Esophagus squamous epithelium (tissue), 5 donors: ENCODE results near the gene CPN2. TPM values are rescaled to one million over a fixed set of nuclear protein-coding genes. Genes with fewer than 3 reads are reported as not detected.

Source experiments
- DNase-seq: peaks from one replicate; lab custom pipeline; 2025; lab: John Stamatoyannopoulos, UW
- H3K27ac ChIP-seq, 4 donors: fragments of 200-600 bp; sonication (generic); one replicate each; pipeline ENCODE4 v1.5.1; 2016 to 2019; ENCODE audit warnings: mild to moderate bottlenecking in 1 of 4
- H3K27me3 ChIP-seq, 4 donors: fragments of 200-600 bp; sonication (generic); 1 replicate in 3 of 4; 2 replicates in 1 of 4; pipeline versions ENCODE4 v1.5.1 to v1.6.0; 2017 to 2021; ENCODE audit warnings: antibody characterized with exemption in 1 of 4
- H3K36me3 ChIP-seq, 3 donors: fragments of 200-600 bp; sonication (generic); one replicate each; pipeline ENCODE4 v1.5.1; 2016 to 2019
- H3K4me1 ChIP-seq, 3 donors: fragments of 200-600 bp; sonication (generic); one replicate each; pipeline ENCODE4 v1.5.1; 2017 to 2019
- H3K4me3 ChIP-seq, 4 donors: fragments of 200-600 bp; sonication (generic); 1 replicate in 3 of 4; 2 replicates in 1 of 4; pipeline ENCODE4 v1.5.1; 2016 to 2019; ENCODE audit warnings: mild to moderate bottlenecking in 2 of 4, moderate library complexity in 1 of 4
- H3K9me3 ChIP-seq, 3 donors: fragments of 200-600 bp; sonication (generic); one replicate each; pipeline ENCODE4 v1.5.1; 2016 to 2019
- POLR2A ChIP-seq, 4 donors: fragments of 450-650 bp; IDR thresholded peaks; one replicate each; pipeline ENCODE4 v1.6.1; 2017; ENCODE audit warnings: antibody characterized with exemption in 4 of 4, mild to moderate bottlenecking in 4 of 4, moderate library complexity in 3 of 4
- WGBS, 2 donors: methylation state at CpG; one replicate each; pipeline ENCODE4 v1.1.5; 2018; 5-methylcytosine and 5-hydroxymethylcytosine counted together
- intact Hi-C: fragments of 100-400 bp; cut with DNase I; formaldehyde crosslinking; loops from one replicate; pipeline ENCODE4 v1.15.0; 2022
- total RNA-seq, 4 donors: library from RNA; depleted of rRNA; stranded (reverse); fragments of >200 nt; gene quantifications; one replicate each; pipeline ENCODE4 v1.1.0, GENCODE V29; 2016
- TF ChIP-seq, protein P1 (sequence below), 6 experiments: fragments of 450-650 bp in 4 of 6; fragments of 200-600 bp in 2 of 6; sonication (generic) in 2 of 6; IDR thresholded peaks; one replicate each; pipeline ENCODE4 v1.5.1; 2016 to 2019; ENCODE audit warnings: antibody characterized with exemption in 6 of 6, mild to moderate bottlenecking in 4 of 6, moderate library complexity in 4 of 6
- donor health status: DM: yes; HTN: yes; CAD: no.

The CPN2 gene
- total RNA-seq, 4 donors from 2014 or later, result not detected

DNA sequence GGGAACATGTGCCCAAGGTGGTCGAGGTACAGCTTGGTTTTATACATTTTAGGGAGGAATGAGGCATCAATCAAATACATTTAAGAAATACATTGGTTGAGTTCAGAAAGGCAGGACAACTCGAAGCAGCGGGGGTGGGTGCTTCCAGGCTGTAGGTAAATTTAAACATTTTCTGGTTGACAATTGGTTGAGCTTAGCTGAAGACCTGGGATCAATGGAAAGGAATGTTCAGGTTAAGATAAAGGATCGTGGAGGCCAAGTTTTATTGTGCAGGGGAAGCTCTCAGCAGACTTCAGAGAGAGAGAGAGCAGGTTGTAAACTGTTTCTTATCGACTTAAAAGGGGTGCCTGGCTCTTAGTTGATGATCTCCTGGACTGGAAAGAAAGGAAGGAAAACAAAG, 11.3 kb downstream of the CPN2 start:
- Histone ChIP-seq H3K4me1 (no peaks in the 10 kb centered on the region), H3K27me3 (peaks cover 0 to 27% (median 0%) of the 10 kb centered on the region in 4 donors), H3K9me3 (no peaks in the 10 kb centered on the region), H3K36me3 (no peaks in the 10 kb centered on the region), H3K4me3 (no peak overlapping the region), H3K27ac (no peak overlapping the region)
- TF ChIP-seq, protein P1, sequence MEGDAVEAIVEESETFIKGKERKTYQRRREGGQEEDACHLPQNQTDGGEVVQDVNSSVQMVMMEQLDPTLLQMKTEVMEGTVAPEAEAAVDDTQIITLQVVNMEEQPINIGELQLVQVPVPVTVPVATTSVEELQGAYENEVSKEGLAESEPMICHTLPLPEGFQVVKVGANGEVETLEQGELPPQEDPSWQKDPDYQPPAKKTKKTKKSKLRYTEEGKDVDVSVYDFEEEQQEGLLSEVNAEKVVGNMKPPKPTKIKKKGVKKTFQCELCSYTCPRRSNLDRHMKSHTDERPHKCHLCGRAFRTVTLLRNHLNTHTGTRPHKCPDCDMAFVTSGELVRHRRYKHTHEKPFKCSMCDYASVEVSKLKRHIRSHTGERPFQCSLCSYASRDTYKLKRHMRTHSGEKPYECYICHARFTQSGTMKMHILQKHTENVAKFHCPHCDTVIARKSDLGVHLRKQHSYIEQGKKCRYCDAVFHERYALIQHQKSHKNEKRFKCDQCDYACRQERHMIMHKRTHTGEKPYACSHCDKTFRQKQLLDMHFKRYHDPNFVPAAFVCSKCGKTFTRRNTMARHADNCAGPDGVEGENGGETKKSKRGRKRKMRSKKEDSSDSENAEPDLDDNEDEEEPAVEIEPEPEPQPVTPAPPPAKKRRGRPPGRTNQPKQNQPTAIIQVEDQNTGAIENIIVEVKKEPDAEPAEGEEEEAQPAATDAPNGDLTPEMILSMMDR (IDR thresholded peaks at IDR 0.05), result no peak
- TF ChIP-seq POLR2A (IDR thresholded peaks at IDR 0.05), result no peak
- WGBS, 2 donors, result 56 to 58% methylated on average over 5 of the region's 5 CpGs
- DNase-seq, result no peak
- intact Hi-C loops, result no loop called here

DNA sequence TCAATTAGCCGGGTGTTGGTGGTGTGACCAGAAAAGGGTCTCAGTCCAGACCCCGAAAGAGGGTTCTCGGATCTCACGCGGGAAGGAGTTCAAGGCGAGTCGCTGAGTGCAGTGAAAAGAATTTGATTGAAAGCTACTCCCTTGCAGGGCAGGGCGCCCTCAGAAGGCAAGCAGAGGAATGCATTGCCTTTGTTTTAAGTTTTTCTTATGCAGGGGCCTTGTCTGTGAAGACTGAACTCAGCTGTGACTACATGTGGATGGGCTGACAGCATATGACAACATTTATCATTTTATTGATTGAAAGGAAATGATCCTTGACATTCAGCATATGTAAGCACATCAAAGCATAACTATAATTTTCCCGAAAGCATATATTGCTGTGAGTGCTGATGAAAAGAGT, 11.8 kb downstream of the CPN2 start:
- intact Hi-C loops, result no loop called here
- H3K4me1 ChIP-seq, result no peaks in the 10 kb centered on the region
- TF ChIP-seq, protein P1 (IDR thresholded peaks at IDR 0.05), result no peak
- TF ChIP-seq POLR2A (IDR thresholded peaks at IDR 0.05), result no peak
- H3K27me3 ChIP-seq, result peaks cover 0 to 28% (median 0%) of the 10 kb centered on the region in 4 donors
- H3K4me3 ChIP-seq, result no peak overlapping the region
- no peaks in the 10 kb centered on the region for H3K9me3 ChIP-seq
- H3K27ac ChIP-seq, result no peak overlapping the region
- H3K36me3 ChIP-seq, result no peaks in the 10 kb centered on the region
- WGBS, 2 donors, result 75 to 83% methylated on average over 9 of the region's 9 CpGs
- no peak for DNase-seq

DNA sequence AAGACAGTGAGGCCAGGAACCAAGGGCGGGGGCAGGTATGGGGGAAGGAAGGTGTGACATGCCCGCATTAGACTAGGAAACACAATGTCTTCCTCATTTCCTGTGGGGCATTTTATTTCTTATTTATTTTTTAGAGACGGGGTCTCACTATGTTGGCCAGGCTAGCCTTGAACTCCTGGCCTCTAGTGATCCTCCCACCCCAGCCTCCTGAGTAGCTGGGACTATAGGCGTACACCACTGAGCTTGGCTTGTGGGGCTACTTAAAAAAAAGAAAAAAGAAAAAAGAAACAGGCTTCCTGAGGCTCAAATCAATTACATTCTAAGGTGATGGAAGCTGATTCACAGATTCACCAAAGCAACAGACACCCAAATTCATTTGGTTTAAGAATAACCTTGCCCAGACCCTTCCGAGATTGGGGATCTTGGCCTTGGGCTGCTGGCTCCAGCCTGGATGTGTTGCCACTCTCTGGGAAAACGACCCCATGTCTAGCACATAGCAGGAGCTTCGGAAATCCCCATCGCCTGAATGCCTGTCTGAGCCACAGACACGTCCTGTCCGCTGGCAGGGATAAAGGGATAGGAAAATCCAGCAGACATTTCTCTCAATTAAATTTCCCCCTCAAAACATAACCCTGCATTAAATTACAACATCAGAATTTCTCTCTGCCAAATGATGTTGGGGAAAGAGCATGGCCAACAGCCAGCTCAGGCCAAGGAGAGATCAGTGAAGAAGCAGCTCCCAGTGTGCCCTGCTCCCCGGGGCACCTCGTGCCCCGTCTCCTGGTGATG, 13.0 kb downstream of the CPN2 start:
- Histone ChIP-seq H3K27ac (peak overlapping the region in 1 of 4 donors; percentile 42), H3K36me3 (no peaks in the 10 kb centered on the region), H3K27me3 (peaks cover 0 to 36% (median 0%) of the 10 kb centered on the region in 4 donors), H3K4me3 (no peak overlapping the region), H3K9me3 (no peaks in the 10 kb centered on the region), H3K4me1 (peaks cover 0 to 9% (median 6%) of the 10 kb centered on the region in 3 donors)
- TF ChIP-seq, protein P1 (IDR thresholded peaks at IDR 0.05), result no peak
- TF ChIP-seq POLR2A (IDR thresholded peaks at IDR 0.05), result no peak
- DNase-seq, result no peak
- intact Hi-C loops, result no loop called here
- 52 to 56% methylated on average over 11 to 13 of the region's 13 CpGs for WGBS, 2 donors

DNA sequence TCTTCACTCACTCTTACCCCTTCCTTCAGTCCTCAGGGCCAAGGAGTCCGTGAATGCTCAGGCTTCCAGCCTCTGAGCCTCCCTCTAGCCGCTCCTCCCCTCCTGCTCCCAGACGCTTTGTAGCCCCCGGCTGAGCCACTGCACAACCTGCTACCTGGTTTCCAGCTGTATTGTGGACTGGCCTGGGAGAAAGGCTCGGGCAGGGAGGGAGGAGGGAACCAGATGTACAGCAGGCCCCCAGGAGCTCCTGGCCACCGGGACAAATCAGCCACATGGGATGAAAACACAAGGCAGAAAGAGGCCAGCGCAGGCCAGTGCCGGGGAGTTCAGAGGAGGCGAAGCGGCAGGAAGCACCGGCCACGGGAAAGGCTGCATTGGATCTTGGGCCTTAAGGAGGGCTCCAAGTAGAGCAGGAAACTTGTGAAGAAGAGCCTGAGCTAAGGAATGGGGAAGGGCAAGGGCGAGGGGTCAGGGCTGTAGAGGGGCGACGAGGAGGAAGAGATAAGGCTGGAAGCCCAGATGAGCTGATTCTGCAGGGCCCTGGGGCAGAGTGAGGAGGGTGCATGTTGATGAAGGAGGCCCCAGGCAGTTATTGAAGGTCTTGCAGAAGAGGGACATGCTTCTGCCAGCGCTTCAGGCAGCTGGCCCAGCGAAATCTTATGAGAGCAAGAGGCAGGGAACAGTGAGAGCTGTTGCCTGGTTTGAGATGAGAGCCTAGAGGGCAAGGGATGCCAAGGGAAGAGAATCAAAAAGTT, 14.3 kb downstream of the CPN2 start:
- Histone ChIP-seq H3K27me3 (peaks cover 0 to 38% (median 0%) of the 10 kb centered on the region in 4 donors), H3K9me3 (no peaks in the 10 kb centered on the region), H3K36me3 (no peaks in the 10 kb centered on the region), H3K4me3 (no peak overlapping the region), H3K4me1 (peaks cover 3 to 22% (median 6%) of the 10 kb centered on the region in 3 donors), H3K27ac (no peak overlapping the region)
- intact Hi-C loops, result no loop called here
- no peak for DNase-seq
- 85 to 89% methylated on average over 13 to 14 of the region's 17 CpGs for WGBS, 2 donors
- TF ChIP-seq, protein P1 (IDR thresholded peaks at IDR 0.05), result no peak
- TF ChIP-seq POLR2A (IDR thresholded peaks at IDR 0.05), result no peak

DNA sequence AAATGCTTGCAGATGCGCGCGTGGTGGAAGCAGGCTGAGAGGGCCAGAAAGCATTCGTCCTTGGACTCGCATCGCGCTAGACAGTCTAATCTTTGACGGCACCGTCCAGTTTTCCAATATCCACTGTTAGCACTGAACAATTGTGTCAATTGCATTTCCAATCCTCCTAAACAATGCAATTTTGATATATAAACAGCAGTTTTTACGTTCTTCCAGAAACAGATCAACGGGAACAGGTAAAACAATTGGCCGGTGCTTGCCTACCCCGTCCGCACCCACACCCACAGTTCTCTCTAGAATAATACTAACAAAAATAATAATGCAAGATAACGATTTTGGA, 17.2 kb downstream of the CPN2 start:
- H3K4me3 ChIP-seq, result peak overlapping the region in 2 of 4 donors; percentile 51 to 68
- H3K4me1 ChIP-seq, result peaks cover 6 to 51% (median 21%) of the 10 kb centered on the region in 3 donors
- no peak overlapping the region for H3K27ac ChIP-seq
- H3K36me3 ChIP-seq, result no peaks in the 10 kb centered on the region
- TF ChIP-seq POLR2A (IDR thresholded peaks at IDR 0.05), result no peak
- TF ChIP-seq, protein P1 (IDR thresholded peaks at IDR 0.05), result no peak
- DNase-seq, result no peak
- no peaks in the 10 kb centered on the region for H3K9me3 ChIP-seq
- intact Hi-C loops, result loop anchor here (5.0 kb wide), 2 partner anchors 73 to 248 kb away; no protein-coding TSS in a partner anchor
- H3K27me3 ChIP-seq, result peaks cover 0 to 42% (median 0%) of the 10 kb centered on the region in 4 donors
- 33 to 36% methylated on average over 12 to 15 of the region's 15 CpGs for WGBS, 2 donors
